Neutrophil (primary cell): ENCODE measurements around the gene PUM1.

Experiments
- H3K27ac ChIP-seq: fragments of 200-600 bp; sonication (generic); 2 replicates; pipeline ENCODE4 v1.5.1; 2016; ENCODE audit warnings: mild to moderate bottlenecking, moderate library complexity
- H3K27me3 ChIP-seq: fragments of 200-600 bp; sonication (generic); 2 replicates; pipeline ENCODE4 v1.6.0; 2016; ENCODE audit warnings: mild to moderate bottlenecking
- H3K36me3 ChIP-seq: fragments of 200-600 bp; sonication (generic); 2 replicates; pipeline ENCODE4 v1.5.1; 2017
- H3K4me1 ChIP-seq, 2 experiments: fragments of 200-600 bp in 1 of 2; sonication (generic) in 1 of 2; 1 replicate in 1 of 2; 2 replicates in 1 of 2; pipeline versions ENCODE4 v1.5.1 to v1.6.1; 2013 to 2016; ENCODE audit warnings: low read depth in 1 of 2, low read length in 1 of 2, mild to moderate bottlenecking in 1 of 2, moderate library complexity in 1 of 2; ENCODE audit not compliant: control insufficient read depth in 1 of 2, insufficient read depth in 1 of 2
- H3K4me3 ChIP-seq, 2 experiments: fragments of 200-600 bp in 1 of 2; sonication (generic) in 1 of 2; 1 replicate in 1 of 2; 2 replicates in 1 of 2; pipeline ENCODE4 v1.5.1; 2013 to 2016; ENCODE audit warnings: low read depth in 1 of 2, low read length in 1 of 2, mild to moderate bottlenecking in 1 of 2, moderate library complexity in 1 of 2
- H3K9me3 ChIP-seq: fragments of 200-600 bp; sonication (generic); 2 replicates; pipeline ENCODE4 v1.5.1; 2016
- CTCF ChIP-seq: fragments of 200-600 bp; sonication (generic); IDR thresholded peaks from 2 replicates; pipeline ENCODE4 v1.5.1; 2016; ENCODE audit warnings: antibody characterized with exemption

Gene PUM1

GRCh38 chr1:31019401-31019800 lies 46.1 kb downstream of the PUM1 start:
- no peaks in the 10 kb centered on the region for H3K36me3 ChIP-seq
- no peak for TF ChIP-seq CTCF
- H3K4me1 ChIP-seq, result peaks cover 38 to 45% of the 10 kb centered on the region in 2 experiments
- no peaks in the 10 kb centered on the region for H3K9me3 ChIP-seq
- H3K27ac ChIP-seq, result peak overlapping the region; percentile 48
- H3K27me3 ChIP-seq, result no peaks in the 10 kb centered on the region
- no peak overlapping the region for H3K4me3 ChIP-seq

GRCh38 chr1:31016868-31017267 lies 48.6 kb downstream of the PUM1 start:
- Histone ChIP-seq H3K9me3 (no peaks in the 10 kb centered on the region), H3K36me3 (no peaks in the 10 kb centered on the region), H3K27ac (no peak overlapping the region), H3K4me1 (peaks cover 34 to 35% of the 10 kb centered on the region in 2 experiments), H3K4me3 (no peak overlapping the region), H3K27me3 (no peaks in the 10 kb centered on the region)
- no peak for TF ChIP-seq CTCF

GRCh38 chr1:31013187-31013864 lies 52.2 kb downstream of the PUM1 start:
- no peak for TF ChIP-seq CTCF
- peak overlapping the region; percentile 43 for H3K27ac ChIP-seq
- peaks cover 9 to 13% of the 10 kb centered on the region in 2 experiments for H3K4me1 ChIP-seq
- H3K9me3 ChIP-seq, result no peaks in the 10 kb centered on the region
- H3K27me3 ChIP-seq, result no peaks in the 10 kb centered on the region
- no peaks in the 10 kb centered on the region for H3K36me3 ChIP-seq
- H3K4me3 ChIP-seq, result no peak overlapping the region

- no peak for TF ChIP-seq CTCF
- Histone ChIP-seq H3K27me3 (no peaks in the 10 kb centered on the region), H3K36me3 (no peaks in the 10 kb centered on the region), H3K4me1 (peaks cover 9 to 13% of the 10 kb centered on the region in 2 experiments), H3K9me3 (no peaks in the 10 kb centered on the region), H3K4me3 (no peak overlapping the region), H3K27ac (peak overlapping the region; percentile 43)
These were observed 53.1 kb downstream of the PUM1 start for GRCh38 chr1:31012210-31012924.

- Histone ChIP-seq H3K27ac (no peak overlapping the region), H3K27me3 (no peaks in the 10 kb centered on the region), H3K36me3 (peaks cover 2% of the 10 kb centered on the region), H3K4me1 (peaks cover 9 to 13% of the 10 kb centered on the region in 2 experiments), H3K9me3 (no peaks in the 10 kb centered on the region), H3K4me3 (no peak overlapping the region)
- TF ChIP-seq CTCF, result no peak
These were observed 53.8 kb downstream of the PUM1 start for GRCh38 chr1:31011719-31012118.
